Activated naive CD4-positive, alpha-beta T cell treated with anti-CD3 and anti-CD28 coated beads for 36 hours (primary cell): ENCODE results near the gene LAMA4. TPM values are rescaled to one million over a fixed set of nuclear protein-coding genes. Genes with fewer than 3 reads are reported as not detected.

ENCODE experiments used
- CTCF ChIA-PET: fragments of 350-600 bp; sonication (Branson Sonifier 250); formaldehyde crosslinking; loops from one replicate; lab custom pipeline; 2021; ENCODE audit warnings: antibody characterized with exemption; lab: Charles Lee
- DNase-seq: peaks from one replicate; pipeline ENCODE4 v3.0.0-alpha.2; 2020
- H3K27ac Mint-ChIP-seq: one replicate; pipeline ENCODE4 v1.8.0; 2021; ENCODE audit warnings: mild to moderate bottlenecking, mixed read lengths
- H3K27me3 Mint-ChIP-seq: one replicate; pipeline ENCODE4 v1.8.0; 2021; ENCODE audit warnings: low read depth, mixed read lengths
- H3K36me3 Mint-ChIP-seq: one replicate; pipeline ENCODE4 v1.8.0; 2021; ENCODE audit warnings: low read depth, mixed read lengths
- H3K4me1 Mint-ChIP-seq: one replicate; pipeline ENCODE4 v1.8.0; 2021; ENCODE audit warnings: low read depth, mixed read lengths
- H3K4me3 Mint-ChIP-seq: one replicate; pipeline ENCODE4 v1.8.0; 2021; ENCODE audit warnings: mild to moderate bottlenecking, moderate library complexity, mixed read lengths
- H3K9me3 Mint-ChIP-seq: one replicate; pipeline ENCODE4 v1.8.0; 2021; ENCODE audit warnings: mixed read lengths
- intact Hi-C: fragments of 100-400 bp; cut with micrococcal nuclease; formaldehyde crosslinking; loops from one replicate; pipeline ENCODE4 v1.15.1; 2023
- total RNA-seq, 2 experiments: library from RNA; stranded (reverse); gene quantifications; one replicate each; pipeline ENCODE4 v1.2.3, GENCODE V29; 2021

Gene LAMA4
- not detected for total RNA-seq

- H3K27me3 Mint-ChIP-seq, result peaks cover 28% of the 10 kb centered on the region
- no peaks in the 10 kb centered on the region for H3K9me3 Mint-ChIP-seq
- no peak within 1 kb of the TSS for H3K27ac Mint-ChIP-seq
- intact Hi-C loops, result no loop called here
- H3K36me3 Mint-ChIP-seq, result no peaks in the 10 kb centered on the region
- DNase-seq, result peak; percentile 28
- H3K4me1 Mint-ChIP-seq, result peaks cover 14% of the 10 kb centered on the region
- peak within 1 kb of the TSS; percentile 64 for H3K4me3 Mint-ChIP-seq
- CTCF ChIA-PET, result interaction anchor here (0.7 to 1.1 kb wide), 2 partner anchors 57 to 91 kb away, joined by 3 to 4 read pairs; no protein-coding TSS in a partner anchor
Observed at GRCh38 chr6:112253841-112254816, at the start of gene LAMA4. TSS of gene LAMA4 (minus strand) at chr6:112254567. CDS start at chr6:112254150, 417 bp downstream.

DNA sequence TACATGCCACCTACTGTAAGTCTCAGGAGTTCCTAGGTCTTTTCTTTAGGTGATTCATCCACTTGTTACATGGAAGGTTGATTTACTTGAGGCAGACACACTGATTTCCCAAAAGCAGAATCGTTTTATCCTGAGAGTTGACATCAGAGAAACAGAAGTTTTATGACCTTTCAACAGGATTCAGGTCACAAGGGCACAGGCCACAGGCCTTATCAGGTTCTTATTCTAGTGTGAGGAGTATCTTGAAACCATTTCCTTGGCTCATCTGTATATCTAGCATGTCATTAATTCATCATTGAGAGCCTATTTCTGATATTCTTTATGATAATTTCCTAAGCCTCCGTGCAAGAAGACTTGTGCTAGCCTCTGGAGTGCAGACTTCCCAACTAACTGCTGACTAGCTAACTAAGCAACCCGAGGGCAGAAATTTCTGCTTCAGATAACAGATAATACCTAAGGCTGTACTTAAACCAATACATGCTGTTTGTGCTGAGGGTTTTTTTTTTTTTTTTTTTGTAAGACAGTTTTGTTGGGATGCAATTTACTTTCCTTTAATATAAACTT lies 47.9 kb upstream of the LAMA4 start:
- no peaks in the 10 kb centered on the region for H3K36me3 Mint-ChIP-seq
- peaks cover 11% of the 10 kb centered on the region for H3K27me3 Mint-ChIP-seq
- no peak overlapping the region for H3K4me3 Mint-ChIP-seq
- no peaks in the 10 kb centered on the region for H3K9me3 Mint-ChIP-seq
- H3K4me1 Mint-ChIP-seq, result no peaks in the 10 kb centered on the region
- H3K27ac Mint-ChIP-seq, result no peak overlapping the region
- CTCF ChIA-PET, result interaction anchor here (0.6 kb wide), 1 partner anchor 1605 kb away, joined by 3 read pairs; no protein-coding TSS in a partner anchor
- no peak for DNase-seq
- intact Hi-C loops, result no loop called here

GRCh38 chr6:112300896-112301295 lies 46.5 kb upstream of the LAMA4 start:
- CTCF ChIA-PET, result no interaction called here
- Mint-ChIP-seq H3K9me3 (no peaks in the 10 kb centered on the region), H3K27me3 (peaks cover 5% of the 10 kb centered on the region), H3K36me3 (no peaks in the 10 kb centered on the region), H3K4me1 (no peaks in the 10 kb centered on the region), H3K4me3 (no peak overlapping the region), H3K27ac (no peak overlapping the region)
- intact Hi-C loops, result no loop called here
- DNase-seq, result no peak

GRCh38 chr6:112298816-112299281 lies 44.5 kb upstream of the LAMA4 start:
- no peak for DNase-seq
- no peaks in the 10 kb centered on the region for H3K9me3 Mint-ChIP-seq
- no peaks in the 10 kb centered on the region for H3K4me1 Mint-ChIP-seq
- CTCF ChIA-PET, result interaction anchor here (1.1 to 1.2 kb wide), 3 partner anchors 13 to 119 kb away, joined by 3 to 5 read pairs (median 3); no protein-coding TSS in a partner anchor
- no peak overlapping the region for H3K4me3 Mint-ChIP-seq
- intact Hi-C loops, result no loop called here
- H3K36me3 Mint-ChIP-seq, result no peaks in the 10 kb centered on the region
- H3K27ac Mint-ChIP-seq, result no peak overlapping the region
- H3K27me3 Mint-ChIP-seq, result peaks cover 2% of the 10 kb centered on the region

GRCh38 chr6:112298021-112298745 lies 43.8 kb upstream of the LAMA4 start:
- Mint-ChIP-seq H3K27ac (no peak overlapping the region), H3K4me1 (no peaks in the 10 kb centered on the region), H3K4me3 (no peak overlapping the region), H3K27me3 (peaks cover 2% of the 10 kb centered on the region), H3K9me3 (no peaks in the 10 kb centered on the region), H3K36me3 (no peaks in the 10 kb centered on the region)
- intact Hi-C loops, result no loop called here
- DNase-seq, result no peak
- CTCF ChIA-PET, result interaction anchor here (1.1 kb wide), 1 partner anchor 118 kb away, joined by 5 read pairs; no protein-coding TSS in a partner anchor

DNA sequence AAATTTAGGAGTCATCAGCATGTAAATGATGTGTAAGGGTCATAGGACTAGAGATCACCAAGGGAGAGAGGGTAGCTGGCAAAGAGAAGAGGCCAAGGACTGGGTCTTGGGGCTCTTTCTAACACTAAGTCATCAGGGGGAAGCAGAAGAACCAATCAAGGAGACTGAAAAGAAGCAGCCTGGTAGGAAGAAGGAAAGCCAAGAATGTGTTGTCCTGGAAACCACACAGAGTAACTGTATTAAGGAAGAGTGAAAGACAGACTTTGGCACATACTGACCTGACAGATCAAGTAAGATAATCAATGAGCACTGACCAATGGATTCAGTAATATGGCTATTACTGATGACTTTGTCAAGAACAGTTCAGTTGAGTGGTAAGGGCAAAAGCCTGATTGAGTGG lies 42.3 kb upstream of the LAMA4 start:
- CTCF ChIA-PET, result interaction anchor here (1.0 kb wide), 1 partner anchor 75 kb away, joined by 4 read pairs; no protein-coding TSS in a partner anchor
- no peaks in the 10 kb centered on the region for H3K36me3 Mint-ChIP-seq

GRCh38 chr6:112296122-112296521 lies 41.8 kb upstream of the LAMA4 start:
- Mint-ChIP-seq H3K27ac (no peak overlapping the region), H3K4me1 (no peaks in the 10 kb centered on the region), H3K4me3 (no peak overlapping the region), H3K9me3 (no peaks in the 10 kb centered on the region), H3K27me3 (peaks cover 6% of the 10 kb centered on the region), H3K36me3 (no peaks in the 10 kb centered on the region)
- CTCF ChIA-PET, result interaction anchor here (1.0 kb wide), 1 partner anchor 76 kb away, joined by 4 read pairs; no protein-coding TSS in a partner anchor
- DNase-seq, result peak; percentile 23
- intact Hi-C loops, result no loop called here

More for the DNA sequence above, 42.3 kb upstream of the LAMA4 start:
- intact Hi-C loops, result no loop called here
- Mint-ChIP-seq H3K27ac (no peak overlapping the region), H3K27me3 (peaks cover 6% of the 10 kb centered on the region), H3K9me3 (no peaks in the 10 kb centered on the region), H3K4me1 (no peaks in the 10 kb centered on the region), H3K4me3 (no peak overlapping the region)
- no peak for DNase-seq

- CTCF ChIA-PET, result no interaction called here
- intact Hi-C loops, result no loop called here
- Mint-ChIP-seq H3K9me3 (no peaks in the 10 kb centered on the region), H3K4me1 (peaks cover 2% of the 10 kb centered on the region), H3K4me3 (no peak overlapping the region), H3K36me3 (no peaks in the 10 kb centered on the region), H3K27me3 (peaks cover 4% of the 10 kb centered on the region), H3K27ac (no peak overlapping the region)
- no peak for DNase-seq
Observed at GRCh38 chr6:112291161-112291762, 36.9 kb upstream of the LAMA4 start.

GRCh38 chr6:112289038-112289566 lies 34.7 kb upstream of the LAMA4 start:
- intact Hi-C loops, result no loop called here
- H3K27me3 Mint-ChIP-seq, result peaks cover 4% of the 10 kb centered on the region

GRCh38 chr6:112288475-112288874 lies 34.1 kb upstream of the LAMA4 start:
- peaks cover 8% of the 10 kb centered on the region for H3K4me1 Mint-ChIP-seq
- no peak for DNase-seq
- H3K36me3 Mint-ChIP-seq, result no peaks in the 10 kb centered on the region
- no peaks in the 10 kb centered on the region for H3K9me3 Mint-ChIP-seq
- peaks cover 4% of the 10 kb centered on the region for H3K27me3 Mint-ChIP-seq
- no peak overlapping the region for H3K27ac Mint-ChIP-seq
- intact Hi-C loops, result no loop called here
- no peak overlapping the region for H3K4me3 Mint-ChIP-seq
- CTCF ChIA-PET, result interaction anchor here (1.7 to 3.1 kb wide), 2 partner anchors 109 to 125 kb away, joined by 5 to 8 read pairs; no protein-coding TSS in a partner anchor

More at GRCh38 chr6:112289038-112289566, 34.7 kb upstream of the LAMA4 start:
- H3K27ac Mint-ChIP-seq, result no peak overlapping the region
- H3K4me3 Mint-ChIP-seq, result no peak overlapping the region
- H3K36me3 Mint-ChIP-seq, result no peaks in the 10 kb centered on the region
- CTCF ChIA-PET, result interaction anchor here (1.2 to 3.1 kb wide), 2 partner anchors 125 to 136 kb away, joined by 3 to 8 read pairs; no protein-coding TSS in a partner anchor
- no peaks in the 10 kb centered on the region for H3K9me3 Mint-ChIP-seq
- peaks cover 8% of the 10 kb centered on the region for H3K4me1 Mint-ChIP-seq
- DNase-seq, result no peak

GRCh38 chr6:112287577-112288225 lies 33.3 kb upstream of the LAMA4 start:
- H3K4me1 Mint-ChIP-seq, result peaks cover 8% of the 10 kb centered on the region
- H3K27me3 Mint-ChIP-seq, result peaks cover 4% of the 10 kb centered on the region
- H3K27ac Mint-ChIP-seq, result no peak overlapping the region
- intact Hi-C loops, result no loop called here
- H3K4me3 Mint-ChIP-seq, result no peak overlapping the region
- CTCF ChIA-PET, result interaction anchor here (1.7 to 3.1 kb wide), 2 partner anchors 108 to 124 kb away, joined by 5 to 8 read pairs; no protein-coding TSS in a partner anchor
- no peaks in the 10 kb centered on the region for H3K9me3 Mint-ChIP-seq
- DNase-seq, result no peak
- H3K36me3 Mint-ChIP-seq, result no peaks in the 10 kb centered on the region
